HG02870 (cell line): ENCODE results near the gene PDCL3.

ENCODE experiments used
- ATAC-seq: cut with Tn5 transposase; IDR thresholded peaks from one replicate; pipeline ENCODE4 v1.9.1; 2021; ENCODE audit warnings: mild to moderate bottlenecking, moderate library complexity; ENCODE audit not compliant: unreplicated experiment

The PDCL3 gene

GRCh38 chr2:100611079-100612029, 48.6 kb downstream of the PDCL3 start:
- ATAC-seq, result no peak

- no peak for ATAC-seq
Measured at GRCh38 chr2:100612388-100613000, 49.7 kb downstream of the PDCL3 start.

GRCh38 chr2:100613719-100614118, 50.9 kb downstream of the PDCL3 start:
- no peak for ATAC-seq

GRCh38 chr2:100614455-100615000, 51.7 kb downstream of the PDCL3 start:
- no peak for ATAC-seq

GRCh38 chr2:100615471-100615870, 52.7 kb downstream of the PDCL3 start:
- no peak for ATAC-seq

- ATAC-seq, result no peak
Measured at GRCh38 chr2:100615886-100616285, 53.1 kb downstream of the PDCL3 start.

GRCh38 chr2:100616841-100617390, 54.1 kb downstream of the PDCL3 start:
- no peak for ATAC-seq

- no peak for ATAC-seq
Measured at GRCh38 chr2:100619951-100620350, 57.2 kb downstream of the PDCL3 start.

GRCh38 chr2:100620481-100620880, 57.7 kb downstream of the PDCL3 start:
- ATAC-seq, result no peak

GRCh38 chr2:100621371-100621951, 58.7 kb downstream of the PDCL3 start:
- ATAC-seq, result no peak

GRCh38 chr2:100623033-100623715, 60.4 kb downstream of the PDCL3 start:
- ATAC-seq, result no peak

GRCh38 chr2:100623930-100624329, 61.1 kb downstream of the PDCL3 start:
- no peak for ATAC-seq

- no peak for ATAC-seq
Measured at GRCh38 chr2:100624536-100624935, 61.7 kb downstream of the PDCL3 start.

- no peak for ATAC-seq
Measured at GRCh38 chr2:100625717-100626116, 62.9 kb downstream of the PDCL3 start.
